ENCODE results near the gene EPHB4.
"Not testable (repeated sequence)": the region's sequence is repeated elsewhere in the genome, so short reads cannot be mapped to it uniquely, and the experiment has no call there.

EPHB4 gene

GRCh38 chr7:100827330-100828226, at the start of gene EPHB4:
Gene EPHB4 (minus strand): TSS chr7:100827523. CDS start chr7:100827030, 493 bp downstream.
- DNase-seq, result no peak

- DNase-seq, result no peak
These were observed 48.0 kb upstream of the EPHB4 start for GRCh38 chr7:100875356-100875751.

- peak; percentile 97 to 98 for DNase-seq
These were observed 47.4 kb upstream of the EPHB4 start, which contains the start of gene SRRT for GRCh38 chr7:100874577-100875355. Gene SRRT (plus strand): TSS chr7:100875103. CDS start chr7:100875591, 488 bp downstream.

- DNase-seq, result no peak
These were observed 46.9 kb upstream of the EPHB4 start for GRCh38 chr7:100874300-100874576.

- no peak for DNase-seq
These were observed 46.4 kb upstream of the EPHB4 start for GRCh38 chr7:100873599-100874299.

GRCh38 chr7:100867776-100868485, 40.6 kb upstream of the EPHB4 start:
- DNase-seq, result no peak

GRCh38 chr7:100867040-100867775, 39.9 kb upstream of the EPHB4 start, which contains the start of gene TRIP6:
Gene TRIP6 (plus strand): TSS chr7:100867387. CDS start chr7:100867498, 111 bp downstream.
- peak; percentile 61 to 67 for DNase-seq

- no peak for DNase-seq
These were observed 39.4 kb upstream of the EPHB4 start for GRCh38 chr7:100866729-100867039.

- DNase-seq, result peak in 1 of 2 donors; percentile 81
These were observed 38.8 kb upstream of the EPHB4 start for GRCh38 chr7:100865938-100866728.

GRCh38 chr7:100865372-100865911, 38.1 kb upstream of the EPHB4 start:
- no peak for DNase-seq

- DNase-seq, result no peak
These were observed 37.0 kb upstream of the EPHB4 start for GRCh38 chr7:100864263-100864845.

- no peak for DNase-seq
These were observed 36.2 kb upstream of the EPHB4 start for GRCh38 chr7:100863406-100863950.

GRCh38 chr7:100861616-100861985, 34.3 kb upstream of the EPHB4 start:
- no peak for DNase-seq

GRCh38 chr7:100860702-100861615, 33.6 kb upstream of the EPHB4 start:
- no peak for DNase-seq

GRCh38 chr7:100859856-100860255, 32.5 kb upstream of the EPHB4 start:
- DNase-seq, result no peak

- DNase-seq, result no peak
These were observed 29.6 kb upstream of the EPHB4 start for GRCh38 chr7:100856871-100857282.

- no peak for DNase-seq
These were observed 28.2 kb upstream of the EPHB4 start for GRCh38 chr7:100855515-100855914.

- not testable (repeated sequence) for DNase-seq
These were observed 27.6 kb upstream of the EPHB4 start for GRCh38 chr7:100854899-100855298.
